Panc1 (cell line): Measurements from ENCODE around the gene CDADC1. TPM values are rescaled to one million over a fixed set of nuclear protein-coding genes. Genes with fewer than 3 reads are reported as not detected.

ENCODE experiments used
- ATAC-seq: fragments of 200-7000 bp; cut with Tn5 transposase; 2 replicates; pipeline ENCODE4 v1.9.1; 2020; ENCODE audit warnings: mild to moderate bottlenecking, moderate library complexity
- BruUV-seq: library from RNA; stranded (reverse); fragments of 400-500 nt; replicated peaks from 2 replicates; lab custom pipeline; 2021; lab: Mats Ljungman, UMichigan
- CTCF ChIA-PET: fragments of 300-600 bp; sonication (Branson Sonifier 250); formaldehyde crosslinking; loops from one replicate; lab custom pipeline; 2022; ENCODE audit warnings: antibody characterized with exemption; lab: Charles Lee
- POLR2A ChIA-PET: fragments of 300-600 bp; sonication (Branson Sonifier 250); formaldehyde crosslinking; loops from one replicate; lab custom pipeline; 2022; ENCODE audit warnings: antibody characterized with exemption; lab: Charles Lee
- DNase-seq: peaks from one replicate; pipeline ENCODE4 v3.0.0-alpha.2; 2010; ENCODE audit warnings: low read depth, low spot score
- H3K27ac ChIP-seq: 2 replicates; pipeline ENCODE4 v1.5.1; 2011; ENCODE audit warnings: mild to moderate bottlenecking, low read length, inconsistent platforms
- H3K27me3 ChIP-seq: fragments of 200-500 bp; sonication (Bioruptor generic); 2 replicates; pipeline ENCODE4 v1.6.0; 2014; ENCODE audit warnings: low read length, inconsistent platforms; ENCODE audit not compliant: control insufficient read depth, insufficient read depth
- H3K36me3 ChIP-seq: fragments of 200-500 bp; sonication (Bioruptor generic); 2 replicates; pipeline ENCODE4 v1.5.1; 2014; ENCODE audit warnings: inconsistent platforms, mild to moderate bottlenecking, low read length, moderate library complexity; ENCODE audit not compliant: control insufficient read depth, insufficient read depth
- H3K4me1 ChIP-seq: 2 replicates; pipeline ENCODE4 v1.5.1; 2011; ENCODE audit warnings: inconsistent platforms, mild to moderate bottlenecking, low read length, moderate library complexity; ENCODE audit not compliant: control insufficient read depth, insufficient read depth
- H3K4me3 ChIP-seq, 2 experiments: 2 replicates each; pipeline ENCODE4 v1.5.1; 2011 to 2012; ENCODE audit warnings: low read depth in 2 of 2, low read length in 2 of 2, mild to moderate bottlenecking in 2 of 2, inconsistent platforms in 1 of 2, moderate library complexity in 1 of 2
- H3K9me3 ChIP-seq: fragments of 200-500 bp; sonication (Bioruptor generic); 2 replicates; pipeline ENCODE4 v1.5.1; 2014; ENCODE audit warnings: low read depth, mild to moderate bottlenecking, inconsistent platforms, low read length, moderate library complexity; ENCODE audit not compliant: control insufficient read depth, insufficient read depth
- CTCF ChIP-seq: fragments of 450-650 bp; IDR thresholded peaks from 2 replicates; pipeline ENCODE4 v1.5.1; 2017; ENCODE audit warnings: mild to moderate bottlenecking
- POLR2AphosphoS5 ChIP-seq: IDR thresholded peaks from 2 replicates; pipeline ENCODE4 v1.6.1; 2012; ENCODE audit warnings: mild to moderate bottlenecking, low read depth, low read length, moderate library complexity
- SIN3A ChIP-seq: IDR thresholded peaks from 2 replicates; pipeline ENCODE4 v1.6.1; 2012; ENCODE audit warnings: low read depth, mild to moderate bottlenecking, low read length, moderate library complexity, borderline replicate concordance; ENCODE audit not compliant: insufficient read depth
- TCF7L2 ChIP-seq: IDR thresholded peaks from 2 replicates; pipeline ENCODE4 v1.6.1; 2011; ENCODE audit warnings: mild to moderate bottlenecking, low read depth, low read length, inconsistent platforms
- in situ Hi-C: cut with HindIII; loops from 2 replicates; pipeline ENCODE4 v1.10.0; 2016; ENCODE audit warnings: low sequenced_read_pairs, low pct_unique_long_range_greater_than_20kb
- intact Hi-C: fragments of 100-400 bp; cut with micrococcal nuclease; formaldehyde crosslinking; loops from one replicate; pipeline ENCODE4 v1.10.0; 2022; ENCODE audit not compliant: unreplicated experiment
- total RNA-seq: library from RNA; stranded (reverse); gene quantifications from one replicate; pipeline ENCODE4 v1.2.1, GENCODE V29; 2021; ENCODE audit not compliant: unreplicated experiment
- TF ChIP-seq, protein P1 (sequence below), 2 experiments: IDR thresholded peaks; 2 replicates each; pipeline ENCODE4 v1.6.1; 2011 to 2012; ENCODE audit warnings: low read depth in 2 of 2, control low read depth in 1 of 2, low read length in 1 of 2, mild to moderate bottlenecking in 1 of 2, moderate library complexity in 1 of 2; ENCODE audit not compliant: insufficient read depth in 1 of 2

The CDADC1 gene
- total RNA-seq, 1 experiment from 2014 or later, result 11.8 TPM

DNA sequence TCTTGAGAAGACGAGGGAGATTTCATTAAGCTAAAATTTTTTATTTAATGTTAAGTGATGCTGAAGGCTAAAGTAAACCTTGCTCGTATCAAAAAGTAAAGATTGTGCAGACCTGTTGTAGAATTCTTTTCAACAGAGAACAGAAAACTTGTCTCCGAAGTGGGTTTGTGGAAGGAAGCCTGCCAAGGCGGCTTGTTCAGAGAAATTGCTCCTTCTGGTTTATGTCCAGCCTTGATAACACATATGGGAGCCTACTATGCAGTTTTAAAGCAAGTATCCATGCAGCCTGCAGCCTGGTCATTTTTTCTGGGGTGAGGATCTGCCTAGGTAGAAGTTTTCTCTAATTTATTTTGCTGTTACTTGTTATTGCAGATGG lies 26.1 kb upstream of the CDADC1 start:
- H3K4me3 ChIP-seq, result no peak overlapping the region
- CTCF ChIA-PET, result no interaction called here
- TF ChIP-seq CTCF, result no peak
- TF ChIP-seq POLR2AphosphoS5, result no peak
- TF ChIP-seq, protein P1, sequence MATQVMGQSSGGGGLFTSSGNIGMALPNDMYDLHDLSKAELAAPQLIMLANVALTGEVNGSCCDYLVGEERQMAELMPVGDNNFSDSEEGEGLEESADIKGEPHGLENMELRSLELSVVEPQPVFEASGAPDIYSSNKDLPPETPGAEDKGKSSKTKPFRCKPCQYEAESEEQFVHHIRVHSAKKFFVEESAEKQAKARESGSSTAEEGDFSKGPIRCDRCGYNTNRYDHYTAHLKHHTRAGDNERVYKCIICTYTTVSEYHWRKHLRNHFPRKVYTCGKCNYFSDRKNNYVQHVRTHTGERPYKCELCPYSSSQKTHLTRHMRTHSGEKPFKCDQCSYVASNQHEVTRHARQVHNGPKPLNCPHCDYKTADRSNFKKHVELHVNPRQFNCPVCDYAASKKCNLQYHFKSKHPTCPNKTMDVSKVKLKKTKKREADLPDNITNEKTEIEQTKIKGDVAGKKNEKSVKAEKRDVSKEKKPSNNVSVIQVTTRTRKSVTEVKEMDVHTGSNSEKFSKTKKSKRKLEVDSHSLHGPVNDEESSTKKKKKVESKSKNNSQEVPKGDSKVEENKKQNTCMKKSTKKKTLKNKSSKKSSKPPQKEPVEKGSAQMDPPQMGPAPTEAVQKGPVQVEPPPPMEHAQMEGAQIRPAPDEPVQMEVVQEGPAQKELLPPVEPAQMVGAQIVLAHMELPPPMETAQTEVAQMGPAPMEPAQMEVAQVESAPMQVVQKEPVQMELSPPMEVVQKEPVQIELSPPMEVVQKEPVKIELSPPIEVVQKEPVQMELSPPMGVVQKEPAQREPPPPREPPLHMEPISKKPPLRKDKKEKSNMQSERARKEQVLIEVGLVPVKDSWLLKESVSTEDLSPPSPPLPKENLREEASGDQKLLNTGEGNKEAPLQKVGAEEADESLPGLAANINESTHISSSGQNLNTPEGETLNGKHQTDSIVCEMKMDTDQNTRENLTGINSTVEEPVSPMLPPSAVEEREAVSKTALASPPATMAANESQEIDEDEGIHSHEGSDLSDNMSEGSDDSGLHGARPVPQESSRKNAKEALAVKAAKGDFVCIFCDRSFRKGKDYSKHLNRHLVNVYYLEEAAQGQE (IDR thresholded peaks at IDR 0.05; ENCODE audit: insufficient read depth in 1 of 2, low read depth in 2 of 2, low read length in 1 of 2), result no peak
- TF ChIP-seq TCF7L2, result no peak
- TF ChIP-seq SIN3A, result no peak
- in situ Hi-C loops (no loop called here), intact Hi-C loops (no loop called here)
- H3K4me1 ChIP-seq, result no peaks in the 10 kb centered on the region
- no peaks in the 10 kb centered on the region for H3K9me3 ChIP-seq
- POLR2A ChIA-PET, result no interaction called here
- BruUV-seq, result no TSS peak
- ATAC-seq (no peak), DNase-seq (no peak)
- H3K36me3 ChIP-seq, result no peaks in the 10 kb centered on the region
- no peaks in the 10 kb centered on the region for H3K27me3 ChIP-seq
- H3K27ac ChIP-seq, result no peak overlapping the region

DNA sequence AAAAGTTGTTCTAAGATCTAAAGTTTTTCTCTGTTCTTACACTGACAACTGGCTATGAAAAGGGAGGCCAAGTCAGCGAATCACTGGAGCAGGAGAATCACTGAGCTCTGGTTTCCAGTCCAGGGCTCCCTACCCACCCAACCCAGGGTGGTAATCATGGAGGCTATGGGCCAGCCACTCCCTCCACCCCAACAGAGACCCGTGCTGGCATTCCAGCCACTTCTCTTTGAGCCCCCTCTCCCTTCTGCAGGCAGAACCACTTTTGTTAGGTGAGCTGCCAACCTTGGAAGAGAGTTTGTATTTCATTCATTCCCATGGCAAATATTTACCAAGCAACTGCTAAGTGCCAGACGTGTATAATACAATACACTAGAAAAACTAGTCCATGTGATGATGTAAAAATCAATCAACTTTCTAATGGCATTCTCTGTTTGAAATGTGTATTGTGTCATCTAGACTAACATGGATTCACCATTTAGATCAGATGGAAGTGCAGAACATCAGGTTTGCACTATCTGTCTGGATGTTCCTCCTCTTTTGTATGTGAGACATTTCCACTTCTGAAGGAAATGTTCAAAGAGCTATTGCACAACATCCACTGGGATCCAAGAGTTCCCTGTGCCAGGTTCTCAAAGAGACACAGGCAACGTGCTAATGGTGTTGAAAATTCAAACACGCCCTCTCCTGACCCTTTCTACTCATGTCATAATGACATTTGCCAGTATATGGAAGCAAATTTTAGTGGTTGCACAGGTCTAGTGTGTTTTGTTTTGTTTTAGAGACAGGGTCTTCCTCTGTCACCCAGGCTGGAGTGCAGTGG lies 22.3 kb upstream of the CDADC1 start:
- H3K4me1 ChIP-seq, result no peaks in the 10 kb centered on the region
- no peak overlapping the region for H3K4me3 ChIP-seq
- intact Hi-C loops, result no loop called here
- H3K36me3 ChIP-seq, result no peaks in the 10 kb centered on the region
- BruUV-seq, result no TSS peak
- H3K27ac ChIP-seq, result no peak overlapping the region
- CTCF ChIA-PET, result no interaction called here
- TF ChIP-seq POLR2AphosphoS5 (no peak), TCF7L2 (no peak), SIN3A (no peak), CTCF (no peak)
- TF ChIP-seq, protein P1 (IDR thresholded peaks at IDR 0.05; ENCODE audit: insufficient read depth in 1 of 2, low read depth in 2 of 2, low read length in 1 of 2), result no peak
- in situ Hi-C loops, result no loop called here
- no peaks in the 10 kb centered on the region for H3K27me3 ChIP-seq
- ATAC-seq (no peak), DNase-seq (no peak)
- POLR2A ChIA-PET, result no interaction called here
- no peaks in the 10 kb centered on the region for H3K9me3 ChIP-seq
